Pons (tissue), 1 donor: ENCODE results near the gene SGMS1.
"Not testable (repeated sequence)": the region's sequence is repeated elsewhere in the genome, so short reads cannot be mapped to it uniquely, and the experiment has no call there.

Experiments used
- DNase-seq: peaks from one replicate; pipeline ENCODE4 v3.0.0-alpha.2; 2016; ENCODE audit warnings: low spot score

SGMS1 gene

GRCh38 chr10:50536617-50537240, 87.0 kb downstream of the SGMS1 start:
- peak; percentile 67 for DNase-seq

DNA sequence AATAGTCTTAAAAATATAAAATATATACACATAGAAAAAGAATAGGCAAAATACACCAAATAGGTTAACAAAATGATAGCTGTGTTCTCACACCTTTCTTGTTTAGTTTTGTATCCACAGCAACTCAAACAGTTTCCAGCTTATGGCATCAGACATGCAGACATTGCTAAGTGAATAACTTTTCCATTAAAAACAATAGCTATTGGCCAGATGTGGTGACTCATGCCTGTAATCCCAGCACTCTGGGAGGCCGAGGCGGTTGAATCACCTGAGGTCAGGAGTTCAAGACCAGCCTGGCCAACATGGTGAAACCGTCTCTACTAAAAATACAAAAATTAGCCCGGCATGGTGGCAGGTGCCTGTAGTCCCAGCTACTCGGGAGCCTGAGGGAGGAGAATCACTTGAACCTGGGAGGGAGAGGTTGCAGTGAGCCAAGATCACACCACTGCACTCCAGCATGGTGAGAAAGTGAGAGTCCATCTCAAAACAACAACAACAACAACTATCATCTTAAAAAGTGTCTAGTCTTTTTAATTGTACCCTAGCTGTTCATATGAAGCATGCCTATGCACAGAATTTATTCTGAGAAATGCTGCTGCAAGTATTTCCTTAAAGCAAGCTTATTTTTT, 88.9 kb downstream of the SGMS1 start:
- DNase-seq, result not testable (repeated sequence)

GRCh38 chr10:50533296-50533695, 90.5 kb downstream of the SGMS1 start:
- DNase-seq, result no peak

DNA sequence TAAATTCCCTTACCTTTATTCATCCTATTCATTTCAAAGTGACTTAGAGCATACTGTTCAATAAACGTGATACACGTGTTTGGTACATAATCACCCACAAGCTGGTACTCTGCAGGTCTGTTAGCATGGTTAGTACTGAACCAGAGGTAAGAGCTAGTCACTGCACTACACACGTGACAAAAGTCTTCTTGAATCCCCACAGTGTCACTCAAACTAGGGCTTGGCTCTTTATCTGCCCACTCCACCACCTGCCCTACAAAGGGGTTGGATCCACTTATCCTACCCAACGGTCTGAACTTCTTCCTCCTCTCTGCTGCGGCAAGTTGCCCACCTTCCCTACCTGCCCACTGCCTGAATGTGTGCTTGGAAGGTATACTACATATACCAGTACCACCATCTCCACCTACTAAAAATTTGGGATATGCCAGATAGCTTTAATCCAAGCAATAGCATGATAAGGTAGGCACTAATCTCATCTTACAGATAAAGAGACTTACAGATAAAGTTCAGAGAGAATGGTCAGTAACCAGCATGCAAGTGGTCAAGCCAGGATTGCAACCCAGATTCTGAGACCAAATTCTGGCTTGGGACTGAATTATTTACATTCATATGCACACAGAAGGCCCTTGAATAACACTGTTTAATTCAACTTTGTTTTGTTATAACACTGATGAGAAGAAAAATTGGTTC, 92.2 kb downstream of the SGMS1 start:
- DNase-seq, result no peak

- DNase-seq, result no peak
Measured at GRCh38 chr10:50529660-50530059, 94.1 kb downstream of the SGMS1 start.

DNA sequence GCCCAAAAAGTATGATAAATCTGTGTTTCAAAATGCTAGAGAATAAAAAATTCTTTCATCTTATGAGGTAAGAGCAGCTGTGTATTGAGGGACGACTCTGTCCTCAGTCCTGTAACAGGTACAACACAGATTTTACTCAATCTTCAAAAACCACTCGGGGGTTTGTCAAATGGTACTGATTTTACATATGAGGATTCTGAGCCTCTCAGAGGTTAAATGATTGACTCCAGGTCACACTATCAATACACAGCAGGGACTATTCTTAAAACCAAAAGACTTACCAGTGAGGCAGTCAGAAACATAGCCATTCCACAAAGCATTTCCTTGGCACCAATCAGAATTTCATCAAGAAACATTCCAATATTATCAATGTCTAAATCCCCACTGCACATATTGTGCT, 95.5 kb downstream of the SGMS1 start:
- DNase-seq, result no peak

- no peak for DNase-seq
Measured at GRCh38 chr10:50527442-50528043, 96.2 kb downstream of the SGMS1 start.

DNA sequence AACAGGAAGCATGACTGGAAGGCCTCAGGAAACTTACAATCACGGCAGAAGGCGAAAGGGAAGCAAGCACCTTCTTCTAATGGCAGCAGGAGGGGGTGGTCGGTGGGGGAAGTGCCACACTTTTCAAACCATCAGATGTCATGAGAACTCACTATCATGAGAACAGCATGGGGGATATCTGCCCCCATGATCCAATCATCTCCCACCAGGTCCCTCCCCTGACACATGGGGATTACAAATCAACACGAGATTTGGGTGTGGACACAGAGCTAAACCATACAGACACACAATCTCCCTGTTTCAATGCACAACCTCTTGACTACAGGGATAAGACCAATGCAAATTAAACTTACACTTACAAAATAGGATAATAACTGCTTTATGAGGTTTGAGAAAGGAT, 97.6 kb downstream of the SGMS1 start:
- DNase-seq, result no peak

DNA sequence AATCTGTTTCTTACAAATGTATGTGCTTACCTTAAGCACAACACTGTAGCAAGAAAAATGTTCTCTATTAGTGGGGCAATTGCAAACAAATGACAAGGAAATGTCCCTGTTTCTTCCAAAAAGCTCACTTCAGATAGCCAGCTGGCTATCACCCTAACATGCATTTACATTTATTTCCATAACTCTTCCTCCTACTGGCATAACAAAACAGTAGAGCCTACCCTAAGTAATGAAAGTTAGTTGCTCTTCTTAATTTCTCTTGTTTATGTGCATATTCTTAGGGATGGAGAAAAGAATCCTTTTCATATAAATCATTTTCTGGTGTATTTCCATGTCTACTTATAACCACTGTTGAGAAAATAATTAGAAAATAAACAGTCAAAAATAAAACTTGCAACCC, 100.4 kb downstream of the SGMS1 start:
- DNase-seq, result no peak

- DNase-seq, result no peak
Measured at GRCh38 chr10:50522908-50523307, 100.8 kb downstream of the SGMS1 start.

DNA sequence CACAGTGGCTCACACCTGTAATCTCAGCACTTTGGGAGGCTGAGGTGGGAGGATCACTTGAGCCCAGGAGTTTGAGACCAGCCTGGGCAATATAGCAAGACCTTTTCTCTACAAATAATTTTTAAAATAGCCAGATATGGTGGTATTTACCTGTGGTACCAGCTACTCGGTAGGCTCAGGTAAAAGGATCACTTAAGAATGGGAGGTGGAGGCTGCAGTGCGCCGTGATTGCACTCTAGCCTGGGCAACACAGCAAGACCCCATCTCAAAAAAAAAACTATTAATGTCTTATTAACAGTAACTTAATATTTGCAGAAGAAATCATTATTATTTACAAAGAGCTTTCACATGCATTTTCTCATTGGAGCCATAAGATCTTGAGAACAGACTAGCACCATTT, 103.6 kb downstream of the SGMS1 start:
- no peak for DNase-seq

DNA sequence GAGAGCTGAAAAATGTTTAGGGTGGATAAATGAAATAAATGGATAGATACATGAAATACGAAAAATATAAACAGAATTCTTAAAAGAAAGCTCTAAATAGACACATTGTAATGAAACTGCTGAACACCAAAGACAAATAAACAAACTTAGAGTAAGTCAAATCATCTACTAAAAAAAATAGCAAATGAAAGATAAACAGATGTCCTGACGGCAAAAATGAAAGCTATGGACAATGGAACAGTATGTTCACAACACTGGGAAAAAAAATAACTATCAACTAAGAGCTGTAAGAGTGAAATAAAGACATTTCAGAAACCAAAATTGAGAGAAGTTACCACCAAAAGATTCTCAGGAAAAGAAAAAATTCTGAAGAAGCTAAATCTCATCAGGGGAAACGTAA, 106.1 kb downstream of the SGMS1 start:
- DNase-seq, result no peak

GRCh38 chr10:50516171-50516570, 107.6 kb downstream of the SGMS1 start:
- no peak for DNase-seq

DNA sequence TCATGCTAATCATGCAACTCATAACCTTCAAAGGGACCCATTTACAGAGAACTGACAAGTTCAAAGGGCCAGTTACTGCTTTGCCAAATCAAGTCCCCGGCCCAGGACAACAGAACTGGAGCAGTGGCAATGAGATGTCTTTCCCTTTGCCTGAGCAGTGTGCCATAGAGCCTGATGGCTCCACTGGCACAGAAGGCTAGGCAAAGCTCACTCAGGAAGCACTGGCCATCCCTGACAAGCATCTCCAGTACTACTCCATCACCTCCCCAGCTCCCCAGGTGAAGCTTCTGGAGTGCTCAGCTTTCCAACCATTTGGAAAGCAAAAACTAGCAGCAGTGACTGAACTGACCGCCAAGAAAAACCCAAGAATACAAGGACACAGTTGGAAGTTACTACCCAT, 108.3 kb downstream of the SGMS1 start:
- no peak for DNase-seq

GRCh38 chr10:50514995-50515394, 108.8 kb downstream of the SGMS1 start:
- DNase-seq, result no peak

GRCh38 chr10:50513956-50514355, 109.8 kb downstream of the SGMS1 start:
- DNase-seq, result no peak

GRCh38 chr10:50512743-50513416, 110.9 kb downstream of the SGMS1 start:
- no peak for DNase-seq

DNA sequence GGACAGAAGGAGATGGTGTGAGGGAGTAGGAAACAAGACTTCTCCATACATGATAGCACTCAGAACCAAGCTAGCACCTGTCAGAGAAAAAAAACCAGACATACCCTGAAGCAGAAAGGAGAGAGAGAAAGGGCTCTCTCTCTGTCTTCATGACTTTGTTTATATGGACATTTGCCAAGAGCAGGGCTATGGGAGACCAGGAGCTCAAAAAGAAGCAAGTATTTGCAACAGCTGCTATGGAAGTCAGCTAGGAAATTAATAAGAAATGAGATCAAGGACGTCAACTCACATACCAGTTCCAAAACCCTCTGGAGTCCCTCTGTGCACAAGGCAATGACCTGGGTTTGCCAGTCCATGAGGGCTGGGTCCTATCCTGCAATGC, 111.6 kb downstream of the SGMS1 start:
- DNase-seq, result no peak

DNA sequence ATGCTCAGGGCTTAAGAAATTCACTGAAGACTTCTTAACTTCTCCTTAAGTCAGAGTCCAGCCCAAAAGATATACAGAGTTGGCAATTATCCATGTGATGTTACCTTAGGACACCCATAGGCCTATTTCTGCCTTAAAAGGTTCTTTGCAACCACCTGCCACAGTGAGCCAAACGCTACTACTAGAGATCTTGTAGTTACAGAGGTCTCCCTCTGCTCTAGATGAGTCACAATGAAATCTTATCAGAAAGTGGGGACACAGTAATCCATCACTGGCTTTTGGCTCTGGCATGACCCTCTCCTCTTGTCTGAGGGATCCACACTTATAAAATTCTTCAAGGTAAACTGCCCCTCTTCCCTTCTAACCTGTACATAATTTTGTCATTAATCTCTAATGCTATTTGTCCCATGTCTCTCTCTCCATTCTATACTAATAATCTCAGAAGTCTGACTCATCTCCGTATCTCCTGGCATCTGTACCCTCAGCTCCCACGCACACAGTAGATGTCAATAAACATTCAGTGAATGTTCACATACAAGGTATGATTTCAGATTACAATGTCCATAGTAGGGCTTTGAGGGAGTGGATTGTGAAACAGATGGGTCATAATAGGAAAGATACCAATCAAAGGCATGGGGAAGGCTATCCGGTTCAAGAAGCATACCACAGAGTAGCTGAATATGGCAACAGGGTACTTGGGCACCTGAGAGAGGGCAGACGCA, 112.1 kb downstream of the SGMS1 start:
- DNase-seq, result no peak

GRCh38 chr10:50510517-50511473, 113.0 kb downstream of the SGMS1 start:
- peak; percentile 92 for DNase-seq
